ENCODE results near the gene CAPZA2.
"Not testable (repeated sequence)": the region's sequence is repeated elsewhere in the genome, so short reads cannot be mapped to it uniquely, and the experiment has no call there.

Gene CAPZA2

DNA sequence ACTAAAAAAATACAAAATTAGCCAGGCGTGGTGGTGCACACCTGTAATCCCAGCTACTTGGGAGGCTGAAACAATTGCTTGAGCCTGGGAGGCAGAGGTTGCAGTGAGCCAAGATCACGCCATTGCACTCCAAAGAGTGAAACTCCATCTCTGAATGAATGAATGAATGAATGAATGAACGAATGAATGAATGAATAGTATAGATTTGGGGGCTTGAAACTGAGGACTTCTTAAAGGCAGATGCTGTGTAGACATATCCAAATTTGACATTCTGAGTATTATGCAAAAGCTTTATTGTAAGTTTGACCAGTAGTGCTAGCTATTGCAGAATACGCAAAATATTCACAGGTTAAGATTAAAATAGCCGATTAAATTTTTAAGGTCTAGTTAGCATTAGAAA lies 60.2 kb downstream of the CAPZA2 start:
- H3K36me3 ChIP-seq (ENCODE audit: control insufficient read depth, low read depth, low read length) = peaks cover 7% of the 10 kb centered on the region
- H3K4me1 ChIP-seq (ENCODE audit: control insufficient read depth, low read depth, low read length) = peaks cover 3% of the 10 kb centered on the region
- H3K27me3 ChIP-seq (ENCODE audit: control insufficient read depth, insufficient read depth, low read length) = no peaks in the 10 kb centered on the region
- H3K4me3 ChIP-seq (ENCODE audit: low read length) = no peak overlapping the region
- H3K27ac ChIP-seq (ENCODE audit: low read length) = no peak overlapping the region
- H3K9me3 ChIP-seq (ENCODE audit: control insufficient read depth, low read depth, low read length) = no peaks in the 10 kb centered on the region
- no peak overlapping the region for H3K9ac ChIP-seq (ENCODE audit: low read length)

GRCh38 chr7:116924741-116925140 lies 62.4 kb downstream of the CAPZA2 start:
- Histone ChIP-seq H3K27me3 (ENCODE audit: control insufficient read depth, insufficient read depth, low read length) (no peaks in the 10 kb centered on the region), H3K4me1 (ENCODE audit: control insufficient read depth, low read depth, low read length) (peaks cover 5% of the 10 kb centered on the region), H3K36me3 (ENCODE audit: control insufficient read depth, low read depth, low read length) (no peaks in the 10 kb centered on the region), H3K27ac (ENCODE audit: low read length) (no peak overlapping the region), H3K9me3 (ENCODE audit: control insufficient read depth, low read depth, low read length) (no peaks in the 10 kb centered on the region), H3K4me3 (ENCODE audit: low read length) (no peak overlapping the region), H3K9ac (ENCODE audit: low read length) (no peak overlapping the region)

GRCh38 chr7:116929021-116929420 lies 66.6 kb downstream of the CAPZA2 start:
- no peak overlapping the region for H3K4me3 ChIP-seq (ENCODE audit: low read length)
- H3K9me3 ChIP-seq (ENCODE audit: control insufficient read depth, low read depth, low read length) = no peaks in the 10 kb centered on the region
- peaks cover 9% of the 10 kb centered on the region for H3K27me3 ChIP-seq (ENCODE audit: control insufficient read depth, insufficient read depth, low read length)
- peaks cover 5% of the 10 kb centered on the region for H3K4me1 ChIP-seq (ENCODE audit: control insufficient read depth, low read depth, low read length)
- no peaks in the 10 kb centered on the region for H3K36me3 ChIP-seq (ENCODE audit: control insufficient read depth, low read depth, low read length)
- H3K27ac ChIP-seq (ENCODE audit: low read length) = no peak overlapping the region
- H3K9ac ChIP-seq (ENCODE audit: low read length) = no peak overlapping the region

GRCh38 chr7:116929914-116930913 lies 67.8 kb downstream of the CAPZA2 start:
- Histone ChIP-seq H3K36me3 (ENCODE audit: control insufficient read depth, low read depth, low read length) (no peaks in the 10 kb centered on the region), H3K9me3 (ENCODE audit: control insufficient read depth, low read depth, low read length) (no peaks in the 10 kb centered on the region), H3K4me3 (ENCODE audit: low read length) (no peak overlapping the region), H3K27ac (ENCODE audit: low read length) (no peak overlapping the region), H3K9ac (ENCODE audit: low read length) (no peak overlapping the region), H3K4me1 (ENCODE audit: control insufficient read depth, low read depth, low read length) (peaks cover 5% of the 10 kb centered on the region), H3K27me3 (ENCODE audit: control insufficient read depth, insufficient read depth, low read length) (peaks cover 9% of the 10 kb centered on the region)

- Histone ChIP-seq H3K36me3 (ENCODE audit: control insufficient read depth, low read depth, low read length) (no peaks in the 10 kb centered on the region), H3K9me3 (ENCODE audit: control insufficient read depth, low read depth, low read length) (no peaks in the 10 kb centered on the region), H3K27me3 (ENCODE audit: control insufficient read depth, insufficient read depth, low read length) (peaks cover 9% of the 10 kb centered on the region), H3K27ac (ENCODE audit: low read length) (no peak overlapping the region), H3K4me1 (ENCODE audit: control insufficient read depth, low read depth, low read length) (peaks cover 1% of the 10 kb centered on the region), H3K4me3 (ENCODE audit: low read length) (no peak overlapping the region), H3K9ac (ENCODE audit: low read length) (no peak overlapping the region)
Observed at GRCh38 chr7:116932566-116932965, 70.2 kb downstream of the CAPZA2 start.

DNA sequence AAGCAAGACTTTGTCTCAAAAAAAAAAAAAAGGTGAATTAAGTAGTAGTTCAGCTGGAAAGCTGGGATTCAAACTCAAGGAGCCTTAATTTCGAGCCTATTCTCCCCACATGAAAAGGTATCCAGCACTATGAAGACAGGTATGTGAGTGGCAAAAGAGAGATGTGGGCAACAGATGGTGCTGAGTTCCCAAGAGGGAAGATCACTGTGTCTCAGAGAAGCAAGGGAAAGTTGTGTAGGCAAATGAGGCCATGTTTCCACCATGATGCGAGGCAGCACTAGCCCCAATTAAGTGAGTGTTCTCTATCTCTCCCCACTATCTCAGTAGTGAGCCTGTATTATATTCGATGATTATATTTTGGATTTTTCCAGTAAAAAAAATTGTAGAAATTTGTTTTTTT lies 71.1 kb downstream of the CAPZA2 start:
- Histone ChIP-seq H3K9me3 (ENCODE audit: control insufficient read depth, low read depth, low read length) (no peaks in the 10 kb centered on the region), H3K36me3 (ENCODE audit: control insufficient read depth, low read depth, low read length) (no peaks in the 10 kb centered on the region), H3K9ac (ENCODE audit: low read length) (no peak overlapping the region), H3K4me3 (ENCODE audit: low read length) (no peak overlapping the region), H3K27me3 (ENCODE audit: control insufficient read depth, insufficient read depth, low read length) (peaks cover 9% of the 10 kb centered on the region), H3K4me1 (ENCODE audit: control insufficient read depth, low read depth, low read length) (no peaks in the 10 kb centered on the region), H3K27ac (ENCODE audit: low read length) (no peak overlapping the region)

DNA sequence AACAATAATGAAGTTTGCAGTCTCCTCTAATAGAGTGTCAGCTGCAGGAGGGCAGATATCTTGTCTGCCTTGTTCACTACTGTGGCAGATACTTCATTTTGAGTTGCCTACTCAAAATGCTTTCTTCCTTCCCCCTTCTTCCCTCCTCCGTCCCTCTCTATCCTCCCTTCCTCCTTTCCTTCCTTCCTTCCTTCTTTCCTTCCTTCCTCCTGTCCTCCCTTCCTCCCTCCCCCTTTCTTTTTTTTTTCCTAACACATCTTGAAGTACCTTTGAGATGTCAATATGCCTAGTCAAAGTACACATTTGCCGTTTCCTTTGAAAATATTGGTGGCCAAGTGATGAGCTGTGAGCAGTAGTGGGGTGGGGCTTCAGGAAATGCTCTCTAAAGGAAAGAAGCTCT lies 72.2 kb downstream of the CAPZA2 start:
- Histone ChIP-seq H3K4me3 (ENCODE audit: low read length) (no peak overlapping the region), H3K36me3 (ENCODE audit: control insufficient read depth, low read depth, low read length) (no peaks in the 10 kb centered on the region), H3K9me3 (ENCODE audit: control insufficient read depth, low read depth, low read length) (no peaks in the 10 kb centered on the region), H3K4me1 (ENCODE audit: control insufficient read depth, low read depth, low read length) (no peaks in the 10 kb centered on the region), H3K27ac (ENCODE audit: low read length) (no peak overlapping the region), H3K9ac (ENCODE audit: low read length) (no peak overlapping the region), H3K27me3 (ENCODE audit: control insufficient read depth, insufficient read depth, low read length) (peaks cover 9% of the 10 kb centered on the region)

- not testable (repeated sequence) for H3K4me3 ChIP-seq (ENCODE audit: low read length); H3K27ac ChIP-seq (ENCODE audit: low read length); H3K4me1 ChIP-seq (ENCODE audit: control insufficient read depth, low read depth, low read length); H3K9ac ChIP-seq (ENCODE audit: low read length); H3K27me3 ChIP-seq (ENCODE audit: control insufficient read depth, insufficient read depth, low read length); H3K36me3 ChIP-seq (ENCODE audit: control insufficient read depth, low read depth, low read length); H3K9me3 ChIP-seq (ENCODE audit: control insufficient read depth, low read depth, low read length)
Observed at GRCh38 chr7:116936844-116937243, 74.5 kb downstream of the CAPZA2 start.

DNA sequence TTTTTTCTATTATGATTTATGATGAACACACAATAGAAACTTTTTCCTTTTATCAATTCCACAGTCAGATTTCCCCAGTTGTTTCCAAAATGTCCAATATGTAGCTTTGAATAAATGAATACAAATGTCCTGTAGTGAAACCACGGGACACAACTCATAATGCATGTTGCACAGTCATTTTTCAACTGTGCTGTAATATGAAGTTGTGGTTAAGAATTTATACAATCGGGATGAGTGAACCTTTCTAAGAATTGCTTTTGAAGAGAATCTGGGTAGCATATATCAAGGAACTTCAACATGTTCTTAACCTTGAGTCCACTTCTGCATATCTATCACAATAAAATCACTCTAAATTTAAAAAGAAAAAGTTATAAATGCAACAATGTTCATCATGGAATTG lies 76.3 kb downstream of the CAPZA2 start:
- Histone ChIP-seq H3K4me3 (ENCODE audit: low read length) (no peak overlapping the region), H3K36me3 (ENCODE audit: control insufficient read depth, low read depth, low read length) (no peaks in the 10 kb centered on the region), H3K27ac (ENCODE audit: low read length) (no peak overlapping the region), H3K9me3 (ENCODE audit: control insufficient read depth, low read depth, low read length) (no peaks in the 10 kb centered on the region), H3K27me3 (ENCODE audit: control insufficient read depth, insufficient read depth, low read length) (no peaks in the 10 kb centered on the region), H3K9ac (ENCODE audit: low read length) (no peak overlapping the region), H3K4me1 (ENCODE audit: control insufficient read depth, low read depth, low read length) (no peaks in the 10 kb centered on the region)

DNA sequence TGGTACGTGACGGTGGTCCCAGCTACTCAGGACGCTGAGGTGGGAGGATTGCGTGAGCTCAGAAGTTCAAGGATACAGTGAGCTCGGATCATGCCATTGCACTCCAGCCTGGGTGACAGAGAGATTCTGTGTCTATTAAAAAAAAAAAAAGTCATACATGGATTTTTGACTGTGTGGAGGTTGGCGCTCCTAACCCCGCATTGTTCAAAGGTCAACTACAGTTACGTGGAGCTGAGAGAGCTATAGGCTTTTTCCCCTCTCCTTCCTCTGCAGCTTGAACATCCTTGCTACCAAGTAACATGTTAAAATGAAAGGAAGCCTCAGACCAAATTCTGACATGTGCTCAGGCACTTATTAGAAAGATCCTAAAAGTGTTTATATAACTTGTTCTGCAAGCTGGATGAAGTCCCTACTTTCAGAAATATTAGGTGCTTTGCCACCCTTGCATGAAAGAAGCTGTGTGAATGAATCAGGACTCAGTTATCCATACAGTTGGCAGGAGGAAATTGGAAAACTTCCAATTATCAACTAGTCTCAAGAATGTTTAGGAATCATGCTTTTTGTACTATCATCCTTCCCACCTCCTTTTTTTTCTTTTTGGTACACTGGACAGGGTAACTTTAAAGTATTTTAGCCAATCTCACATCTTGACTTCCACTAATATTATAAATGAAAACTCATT lies 78.4 kb downstream of the CAPZA2 start:
- H3K27me3 ChIP-seq (ENCODE audit: control insufficient read depth, insufficient read depth, low read length) = no peaks in the 10 kb centered on the region
- H3K9me3 ChIP-seq (ENCODE audit: control insufficient read depth, low read depth, low read length) = no peaks in the 10 kb centered on the region
- no peak overlapping the region for H3K4me3 ChIP-seq (ENCODE audit: low read length)
- no peak overlapping the region for H3K9ac ChIP-seq (ENCODE audit: low read length)
- no peaks in the 10 kb centered on the region for H3K36me3 ChIP-seq (ENCODE audit: control insufficient read depth, low read depth, low read length)
- H3K4me1 ChIP-seq (ENCODE audit: control insufficient read depth, low read depth, low read length) = no peaks in the 10 kb centered on the region
- H3K27ac ChIP-seq (ENCODE audit: low read length) = no peak overlapping the region

DNA sequence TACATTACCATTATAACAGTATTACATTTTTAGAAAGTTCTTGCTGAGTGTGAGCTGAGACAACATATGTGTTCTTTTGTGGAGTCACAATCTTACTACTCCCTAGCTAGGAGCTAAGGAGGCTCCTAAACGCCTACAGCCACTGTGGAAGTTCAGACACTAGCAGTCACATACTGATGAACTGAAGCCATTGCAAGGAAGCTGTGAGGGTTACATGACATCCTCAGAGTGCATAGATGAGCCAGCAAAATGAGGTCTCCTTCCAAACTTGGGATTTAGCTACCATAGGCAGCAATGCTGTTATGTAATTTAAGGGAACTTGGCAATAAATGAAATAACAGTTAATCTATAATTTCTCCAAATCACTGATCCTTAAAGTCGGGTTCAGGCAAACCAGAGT lies 80.1 kb downstream of the CAPZA2 start:
- no peak overlapping the region for H3K27ac ChIP-seq (ENCODE audit: low read length)
- H3K9me3 ChIP-seq (ENCODE audit: control insufficient read depth, low read depth, low read length) = no peaks in the 10 kb centered on the region
- H3K36me3 ChIP-seq (ENCODE audit: control insufficient read depth, low read depth, low read length) = no peaks in the 10 kb centered on the region
- H3K9ac ChIP-seq (ENCODE audit: low read length) = no peak overlapping the region
- H3K27me3 ChIP-seq (ENCODE audit: control insufficient read depth, insufficient read depth, low read length) = no peaks in the 10 kb centered on the region
- no peak overlapping the region for H3K4me3 ChIP-seq (ENCODE audit: low read length)
- no peaks in the 10 kb centered on the region for H3K4me1 ChIP-seq (ENCODE audit: control insufficient read depth, low read depth, low read length)

Measured in iPS-18a (cell line).